ENCODE data around the gene PTPRE. TPM values are rescaled to one million over a fixed set of nuclear protein-coding genes. Genes with fewer than 3 reads are reported as not detected.

Gene PTPRE
- total RNA-seq, 1 experiment from 2014 or later, result 2.6 TPM

- DNase-seq (ENCODE audit: low read depth), result peak; percentile 40
Measured at GRCh38 chr10:127908106-127908958, 1.4 kb downstream of the PTPRE start.

- no peak for DNase-seq (ENCODE audit: low read depth)
Measured at GRCh38 chr10:127908959-127909267, 2.0 kb downstream of the PTPRE start.

DNA sequence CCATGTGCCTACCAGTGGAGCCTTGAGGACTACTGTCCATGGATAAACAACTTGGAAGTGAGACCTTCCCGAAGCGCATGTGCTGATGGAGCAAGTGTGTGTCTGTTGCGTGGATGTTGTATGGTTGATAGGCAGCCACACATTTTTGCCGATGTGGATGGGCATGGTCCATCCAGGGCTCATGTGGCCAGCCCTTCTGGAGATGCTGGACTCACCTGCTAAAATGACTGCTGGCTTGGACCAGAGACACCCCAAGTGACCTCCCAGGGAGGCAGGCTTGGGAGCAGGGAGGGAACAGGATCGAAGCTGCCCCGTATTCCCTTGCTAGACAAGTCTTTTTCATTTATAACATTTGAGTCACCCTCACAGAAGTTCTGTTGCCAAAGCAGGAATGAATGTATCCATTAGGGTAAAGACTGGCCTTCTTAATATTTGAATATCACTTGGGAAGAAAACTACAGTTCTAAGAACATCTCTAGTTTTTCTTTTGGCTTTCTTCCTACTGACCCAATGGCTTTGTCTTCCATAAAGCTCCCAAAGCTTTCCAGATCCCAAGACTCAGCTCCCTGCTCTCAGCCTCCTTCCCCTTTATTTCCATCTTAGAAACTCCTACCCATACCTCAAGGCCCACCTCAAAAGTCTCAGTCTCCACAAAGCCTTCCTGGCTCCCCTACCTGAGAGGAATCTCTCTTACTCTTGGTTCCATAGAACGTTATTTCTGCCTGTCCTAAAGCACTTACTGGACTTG lies 3.0 kb downstream of the PTPRE start:
- no peak for DNase-seq (ENCODE audit: low read depth)

DNA sequence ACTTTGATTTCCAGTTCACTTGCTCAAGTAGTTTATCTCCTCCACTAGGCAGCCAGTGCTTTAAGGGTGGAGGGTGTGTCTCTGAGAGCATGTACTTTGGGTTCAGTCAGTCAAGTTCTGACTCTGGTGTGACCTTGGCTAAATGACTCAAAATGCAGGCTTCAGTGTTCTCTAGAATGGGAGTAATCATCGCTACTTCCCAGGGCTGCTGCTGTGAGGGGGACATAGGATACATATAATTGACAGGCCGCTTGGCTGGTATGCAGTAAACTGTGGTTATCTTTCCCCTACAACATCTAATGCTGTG lies 3.5 kb downstream of the PTPRE start:
- DNase-seq (ENCODE audit: low read depth), result no peak

DNA sequence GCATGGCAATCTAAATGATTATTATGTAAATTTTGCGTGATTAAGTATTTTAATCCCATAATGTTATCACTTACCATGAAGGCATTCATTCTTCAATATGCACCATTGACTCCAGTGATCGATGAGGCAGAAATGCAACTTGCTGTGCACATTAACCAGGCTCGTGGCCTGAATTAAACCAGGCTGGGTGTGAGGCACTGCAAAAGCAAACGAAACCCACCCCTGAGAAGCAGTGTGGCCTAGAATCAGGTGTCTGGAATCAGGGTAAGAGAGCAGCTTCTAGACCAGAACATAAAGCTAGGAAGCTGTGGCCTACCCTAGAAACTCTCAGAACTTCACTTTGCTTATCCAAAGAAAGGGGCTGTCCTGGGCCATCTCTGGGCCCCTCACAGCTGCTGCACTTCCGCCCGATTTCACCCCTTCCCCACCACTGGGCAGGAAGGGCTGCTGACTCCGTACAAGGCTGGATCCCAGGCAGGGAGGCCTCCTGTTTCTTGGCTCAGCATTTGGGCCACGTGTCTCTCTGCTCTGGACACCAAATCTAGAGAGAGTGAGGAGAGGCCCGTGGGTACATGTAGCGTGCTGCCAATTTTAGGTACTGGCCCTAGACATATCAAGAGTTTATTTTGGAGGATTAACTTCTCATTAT lies 4.4 kb downstream of the PTPRE start:
- no peak for DNase-seq (ENCODE audit: low read depth)

- no peak for DNase-seq (ENCODE audit: low read depth)
Measured at GRCh38 chr10:127911867-127912257, 5.0 kb downstream of the PTPRE start.

- no peak for DNase-seq (ENCODE audit: low read depth)
Measured at GRCh38 chr10:127912607-127913367, 5.9 kb downstream of the PTPRE start.

DNA sequence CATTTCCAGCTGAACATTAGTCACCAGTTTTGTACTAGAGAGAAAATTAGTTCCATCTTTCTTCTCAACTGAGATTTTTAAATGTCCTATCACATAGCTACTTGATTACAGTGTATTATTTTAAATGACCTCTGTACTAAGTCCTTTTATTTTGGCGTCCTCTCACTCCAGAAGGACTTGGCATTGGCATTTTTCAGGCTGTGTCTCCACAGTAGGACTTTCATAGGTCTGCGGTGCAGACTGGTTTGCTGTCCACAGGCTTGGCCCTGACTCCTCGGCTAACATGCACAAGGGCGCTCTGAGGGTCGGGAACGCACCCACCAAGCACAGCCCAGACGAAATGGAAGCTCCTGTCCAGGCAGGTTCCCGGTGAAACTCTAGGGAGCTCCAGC lies 6.5 kb downstream of the PTPRE start:
- no peak for DNase-seq (ENCODE audit: low read depth)

- no peak for DNase-seq (ENCODE audit: low read depth)
Measured at GRCh38 chr10:127915324-127915723, 8.4 kb downstream of the PTPRE start.

DNA sequence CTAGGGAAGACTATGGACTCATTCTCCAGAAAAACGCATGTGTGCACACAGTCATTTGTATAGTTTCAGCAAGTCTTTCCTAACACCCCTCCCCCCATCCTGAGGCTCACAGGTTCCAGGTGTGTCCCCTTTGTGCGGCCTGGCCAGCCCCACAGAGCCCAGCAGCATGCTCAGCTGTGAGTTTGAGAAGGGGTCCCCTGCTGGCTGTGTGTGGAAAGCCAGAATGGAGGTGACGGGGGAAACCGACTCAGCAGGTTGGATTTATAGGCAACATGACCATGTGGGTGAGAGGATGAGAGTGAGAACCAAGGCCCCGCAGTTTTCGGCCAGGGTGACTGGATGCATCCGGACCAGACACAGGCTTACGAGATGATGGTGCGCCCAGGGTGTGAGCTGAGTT lies 9.9 kb downstream of the PTPRE start:
- no peak for DNase-seq (ENCODE audit: low read depth)

- no peak for DNase-seq (ENCODE audit: low read depth)
Measured at GRCh38 chr10:127918572-127918971, 11.7 kb downstream of the PTPRE start.

DNA sequence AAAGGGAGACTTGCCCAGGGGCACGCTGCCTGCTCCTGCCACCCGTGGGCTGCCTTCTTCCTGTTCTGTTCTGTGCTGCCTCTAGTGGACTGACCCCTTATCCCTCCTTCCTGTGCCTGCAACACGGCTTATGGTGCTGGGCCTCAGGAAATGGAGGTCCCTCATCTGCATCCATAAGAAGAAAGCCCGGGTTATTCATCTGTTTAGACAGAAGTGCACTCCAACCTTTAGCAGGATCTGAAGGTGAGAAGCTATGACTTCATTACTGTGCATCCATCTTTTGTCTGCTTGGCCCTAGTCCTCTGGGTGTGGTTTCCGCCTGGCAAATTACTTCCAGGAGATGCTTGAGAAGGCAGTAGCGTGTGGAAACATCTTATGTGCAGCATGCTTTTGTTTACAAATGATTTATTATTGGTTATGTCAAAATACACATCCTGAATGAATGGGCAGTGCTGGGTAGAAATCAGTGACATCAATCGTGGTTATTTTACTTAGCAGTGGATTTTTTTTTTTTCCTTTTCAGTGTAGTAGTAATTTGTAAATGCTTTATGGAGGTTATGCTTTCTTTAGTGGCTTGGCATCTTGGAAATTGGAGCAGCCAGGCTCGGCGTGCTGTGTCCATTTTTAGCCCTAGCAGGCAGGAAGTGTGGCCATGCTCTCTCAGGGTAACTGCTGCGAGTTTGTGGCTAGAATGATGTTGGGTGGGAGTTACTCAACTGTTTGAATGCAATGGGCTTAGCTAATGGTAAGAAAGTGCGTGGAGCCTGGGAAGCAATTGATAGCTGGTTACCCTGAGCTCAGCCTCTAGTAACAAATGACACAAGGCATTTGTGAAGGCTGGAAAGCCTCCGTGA lies 12.7 kb downstream of the PTPRE start:
- DNase-seq (ENCODE audit: low read depth), result peak; percentile 48

DNA sequence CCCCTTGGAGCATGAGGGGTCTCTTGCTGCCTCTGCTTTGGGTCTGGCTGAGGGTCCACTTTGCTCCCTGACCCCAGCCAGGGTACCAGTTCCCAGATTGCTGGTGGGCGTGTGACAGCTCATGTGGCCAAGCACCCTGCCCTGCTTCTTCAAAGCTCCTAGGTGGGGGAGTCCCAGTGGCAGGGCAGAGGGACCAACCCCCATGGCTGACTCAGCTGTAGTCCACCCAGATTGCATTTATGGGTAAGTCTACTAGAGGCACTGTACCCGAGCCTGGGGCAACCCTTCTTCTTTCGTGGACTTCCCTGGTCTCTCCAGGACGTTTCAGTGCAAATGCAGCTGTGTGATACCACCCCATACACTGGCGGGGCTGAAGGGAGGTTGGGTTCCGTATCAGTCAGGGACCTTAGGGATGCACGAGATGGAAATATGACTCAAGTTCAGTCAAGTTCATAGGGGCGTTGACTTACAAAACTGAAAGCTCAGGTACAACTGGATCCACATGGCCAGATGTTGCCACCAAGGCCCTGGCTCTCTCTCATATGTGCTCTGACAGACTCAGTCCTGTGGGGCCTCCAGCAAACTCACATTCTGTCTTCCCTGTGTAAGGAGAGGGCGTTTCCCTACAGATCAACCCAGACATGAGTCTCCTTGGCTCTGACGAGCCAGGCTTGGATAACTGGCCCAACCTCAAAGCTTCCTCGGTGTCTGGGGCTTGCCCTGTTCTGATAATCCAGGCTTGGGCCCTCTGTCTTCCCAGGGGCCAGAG lies 13.6 kb downstream of the PTPRE start:
- DNase-seq (ENCODE audit: low read depth), result peak; percentile 13

GRCh38 chr10:127921075-127921752 lies 14.3 kb downstream of the PTPRE start:
- DNase-seq (ENCODE audit: low read depth), result no peak

GRCh38 chr10:127921753-127922145 lies 14.8 kb downstream of the PTPRE start:
- no peak for DNase-seq (ENCODE audit: low read depth)

DNA sequence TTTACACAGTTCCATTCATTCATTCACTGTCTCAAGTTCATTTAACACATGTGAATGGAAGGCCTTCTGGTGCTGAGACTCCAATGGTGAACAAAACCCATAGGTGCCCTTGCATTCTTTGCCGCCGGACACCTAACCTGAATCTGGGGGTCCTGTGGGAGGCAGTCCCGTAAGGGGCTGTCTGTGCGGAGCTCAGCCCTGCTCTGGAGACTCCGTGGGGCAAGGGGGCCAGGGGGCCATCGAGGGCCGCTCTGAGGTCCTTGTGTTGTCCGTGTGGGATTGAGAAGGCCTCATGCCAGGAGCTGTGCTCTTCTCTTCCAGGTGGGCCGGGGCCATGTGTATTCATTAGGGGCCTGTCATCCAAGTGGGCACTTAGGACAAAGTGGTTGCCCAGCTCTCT lies 15.3 kb downstream of the PTPRE start:
- DNase-seq (ENCODE audit: low read depth), result no peak

DNA sequence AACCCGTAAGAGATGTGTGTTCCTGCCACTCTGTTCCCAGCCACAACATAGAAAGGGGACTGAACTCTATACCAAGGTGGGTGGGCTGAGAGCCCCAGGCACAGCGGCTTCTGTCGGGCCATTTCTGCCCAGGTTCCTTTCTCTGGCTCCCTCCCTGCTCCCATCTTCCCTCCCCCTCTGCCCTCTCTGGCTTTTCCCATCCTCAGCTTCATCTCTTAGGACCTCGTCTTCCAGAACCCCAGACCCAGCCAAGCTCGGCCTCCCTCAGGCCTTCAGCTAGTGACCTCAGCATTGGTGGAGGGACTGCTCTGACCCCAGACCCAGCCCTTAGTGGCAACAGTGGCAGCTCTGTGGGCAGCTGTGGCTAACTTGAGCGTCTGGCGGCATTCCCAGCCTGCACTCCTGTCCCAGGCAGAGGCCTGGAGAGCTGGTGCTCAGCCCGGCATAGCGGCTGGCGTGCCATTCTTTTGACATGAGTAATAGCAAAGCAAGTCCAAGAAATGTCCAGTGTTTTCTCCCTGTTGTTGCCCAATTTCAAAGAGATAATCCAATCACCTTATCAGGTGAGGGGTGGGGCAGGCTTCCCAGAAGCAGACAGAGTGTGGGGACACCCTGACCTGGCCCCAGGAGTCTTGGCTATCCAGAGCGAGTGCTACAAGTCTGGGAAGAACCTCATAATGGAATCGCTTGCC lies 15.9 kb downstream of the PTPRE start:
- peak; percentile 91 for DNase-seq (ENCODE audit: low read depth)

DNA sequence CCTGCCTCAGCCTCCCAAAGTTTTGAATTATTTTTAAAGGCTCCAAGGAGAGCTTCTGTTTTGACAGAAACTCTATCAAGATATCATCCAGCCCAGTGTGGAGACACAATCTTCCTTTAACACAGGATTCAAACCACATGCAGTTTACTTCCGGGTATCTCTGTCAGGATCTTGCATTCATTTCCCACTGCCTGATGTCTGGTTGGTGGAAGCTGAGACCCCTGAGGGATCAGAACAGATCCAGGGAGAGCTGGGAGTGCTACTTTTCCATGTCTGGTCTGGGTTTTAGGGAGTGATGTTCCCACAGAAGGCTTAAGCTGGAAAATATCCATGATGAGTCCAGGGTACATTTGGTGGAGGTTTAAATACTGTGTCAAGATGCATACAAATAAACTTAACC lies 16.7 kb downstream of the PTPRE start:
- DNase-seq (ENCODE audit: low read depth), result no peak

DNA sequence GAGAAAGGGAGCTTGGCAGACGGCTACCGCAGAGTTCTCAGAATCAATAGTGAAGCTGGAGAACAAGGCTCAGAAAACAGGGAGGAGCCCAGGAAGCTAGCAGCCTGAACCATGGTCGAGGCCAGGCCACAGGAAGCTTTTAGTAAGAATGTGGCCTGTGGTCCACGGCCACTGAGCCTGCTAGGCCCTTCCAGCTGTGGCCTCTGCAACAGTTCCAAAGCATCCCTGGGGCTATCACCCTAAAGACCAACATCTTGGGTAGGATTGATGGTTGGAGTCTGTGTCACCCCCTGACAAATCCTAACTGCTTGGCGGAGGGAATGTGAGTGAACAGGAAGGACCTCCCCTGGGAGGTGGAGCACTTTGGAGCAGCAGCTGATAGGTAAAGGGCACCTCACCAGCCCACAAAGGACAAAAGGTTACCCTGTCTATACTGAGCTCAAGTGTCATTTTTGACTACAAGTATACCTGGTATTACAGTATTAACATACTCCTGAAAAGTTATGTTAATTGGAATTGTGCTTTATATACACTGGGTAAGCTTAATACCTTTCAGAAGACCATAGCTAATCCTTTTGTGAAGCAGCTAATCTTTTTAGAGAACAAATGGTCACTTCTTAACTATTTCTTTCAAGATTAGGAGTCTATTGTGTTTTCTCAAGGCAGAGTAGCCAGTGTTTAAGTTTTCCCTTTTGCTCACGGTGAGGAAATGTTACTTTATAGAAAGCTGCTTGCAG lies 18.7 kb downstream of the PTPRE start:
- DNase-seq (ENCODE audit: low read depth), result no peak
